NCI-H2227 treated with DMSO at 0.1 percent for 48 hours (cell line): Measurements from ENCODE around the gene ARFGAP1.
"Not testable (repeated sequence)": the region's sequence is repeated elsewhere in the genome, so short reads cannot be mapped to it uniquely, and the experiment has no call there.

ENCODE experiments used
- DNase-seq: peaks from one replicate; lab custom pipeline; 2025; lab: John Stamatoyannopoulos, UW

ARFGAP1 gene

DNA sequence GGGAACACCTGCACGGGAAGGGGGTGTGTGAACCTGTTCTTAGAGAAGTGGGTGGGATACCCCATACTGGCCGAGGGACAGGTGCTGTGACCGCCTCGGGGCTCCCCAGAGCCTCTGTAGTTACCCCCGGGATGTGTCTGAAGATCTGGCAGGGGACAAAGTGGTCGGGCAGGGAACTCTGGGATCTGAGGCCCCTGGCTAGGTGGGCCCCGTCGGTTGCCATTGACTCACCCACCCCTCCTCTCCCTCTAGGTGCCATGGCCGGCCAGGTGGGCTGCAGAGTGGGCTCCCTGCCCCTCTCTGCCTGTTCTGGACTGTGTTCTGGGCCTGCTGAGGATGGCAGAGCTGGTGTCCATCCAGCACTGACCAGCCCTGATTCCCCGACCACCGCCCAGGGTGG is 32.6 kb upstream of the ARFGAP1 start:
- DNase-seq: no peak

DNA sequence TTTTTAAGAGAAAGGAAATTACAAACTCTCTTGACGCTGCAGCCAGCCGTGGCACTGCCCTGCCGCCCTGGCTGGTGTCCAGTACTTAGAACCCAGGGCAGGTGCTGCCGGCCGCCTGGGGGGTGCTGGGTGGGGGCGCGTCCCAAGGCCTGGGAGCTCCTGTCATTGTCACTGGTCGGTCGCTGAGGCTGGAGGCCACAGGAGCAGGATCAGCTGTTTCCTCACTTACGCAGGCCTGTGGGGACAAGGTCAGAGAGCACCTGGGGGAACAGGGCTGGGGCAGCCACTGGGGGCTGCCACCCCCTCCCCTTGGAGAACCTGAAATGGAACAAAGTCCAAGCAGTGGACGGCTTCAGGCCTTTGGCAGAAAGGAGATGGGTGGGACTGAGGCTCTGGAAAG is 31.3 kb upstream of the ARFGAP1 start:
- no peak for DNase-seq

GRCh38 chr20:63242736-63243135 is 29.9 kb upstream of the ARFGAP1 start:
- no peak for DNase-seq

- DNase-seq: no peak
Measured at GRCh38 chr20:63243604-63244247, 28.9 kb upstream of the ARFGAP1 start.

DNA sequence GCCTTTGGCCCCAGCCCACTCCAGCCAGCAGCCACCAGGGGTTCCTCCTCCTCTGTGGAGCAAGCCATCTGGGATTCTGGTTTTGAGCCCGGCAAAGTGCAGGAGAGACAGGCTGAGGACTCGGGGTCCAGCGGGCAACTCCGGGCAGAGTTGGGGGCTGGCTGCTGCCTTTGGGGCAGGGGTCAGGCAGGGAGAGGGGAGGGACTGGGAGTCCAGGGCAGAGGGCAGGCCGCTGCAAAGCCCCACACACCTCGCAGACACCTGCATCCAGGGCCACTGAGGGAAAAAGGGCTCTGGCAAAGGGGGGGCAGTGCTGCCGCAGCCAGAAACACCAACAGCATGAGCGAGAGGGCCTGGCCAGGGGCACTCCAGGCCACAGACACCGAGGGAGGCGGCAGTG is 28.1 kb upstream of the ARFGAP1 start:
- DNase-seq: no peak

DNA sequence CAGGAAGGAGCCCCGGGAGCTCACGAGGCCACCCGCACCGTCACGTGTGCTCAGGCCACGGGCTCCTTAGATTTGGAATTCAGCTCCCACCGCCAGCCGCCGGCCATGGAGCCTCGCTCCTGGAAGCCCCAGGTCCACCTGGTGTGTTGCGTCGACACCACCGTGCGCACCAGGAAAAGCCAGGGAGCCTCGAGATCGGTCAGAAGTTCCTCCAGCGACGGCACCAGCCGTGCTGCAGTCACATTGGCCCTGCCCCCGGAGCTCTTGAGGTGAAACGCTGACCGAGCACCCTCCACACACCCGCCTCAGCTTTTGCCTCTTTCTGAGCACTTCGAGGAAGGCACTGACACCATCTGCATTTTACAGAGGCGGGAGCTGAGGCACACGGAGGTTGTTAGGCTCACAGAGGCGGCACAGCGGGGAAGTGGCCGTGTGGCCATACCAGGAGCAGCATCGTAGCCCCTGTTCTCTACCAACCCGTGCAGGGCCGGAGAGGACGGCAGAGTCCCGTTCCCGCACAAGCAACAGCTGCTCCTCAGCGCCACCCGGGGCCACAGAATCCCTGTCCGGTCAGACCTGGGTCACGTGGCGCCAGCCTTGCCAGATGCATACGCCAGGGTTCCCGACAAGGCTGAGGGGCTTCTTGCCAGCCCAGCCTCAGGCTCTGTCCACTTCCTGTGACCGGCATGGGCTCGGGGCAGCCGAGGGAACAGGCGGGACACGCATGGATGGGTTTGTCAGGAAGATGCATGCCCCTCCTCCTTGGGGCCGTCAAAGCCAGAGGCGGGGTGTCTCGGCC is 25.9 kb upstream of the ARFGAP1 start:
- DNase-seq: no peak

DNA sequence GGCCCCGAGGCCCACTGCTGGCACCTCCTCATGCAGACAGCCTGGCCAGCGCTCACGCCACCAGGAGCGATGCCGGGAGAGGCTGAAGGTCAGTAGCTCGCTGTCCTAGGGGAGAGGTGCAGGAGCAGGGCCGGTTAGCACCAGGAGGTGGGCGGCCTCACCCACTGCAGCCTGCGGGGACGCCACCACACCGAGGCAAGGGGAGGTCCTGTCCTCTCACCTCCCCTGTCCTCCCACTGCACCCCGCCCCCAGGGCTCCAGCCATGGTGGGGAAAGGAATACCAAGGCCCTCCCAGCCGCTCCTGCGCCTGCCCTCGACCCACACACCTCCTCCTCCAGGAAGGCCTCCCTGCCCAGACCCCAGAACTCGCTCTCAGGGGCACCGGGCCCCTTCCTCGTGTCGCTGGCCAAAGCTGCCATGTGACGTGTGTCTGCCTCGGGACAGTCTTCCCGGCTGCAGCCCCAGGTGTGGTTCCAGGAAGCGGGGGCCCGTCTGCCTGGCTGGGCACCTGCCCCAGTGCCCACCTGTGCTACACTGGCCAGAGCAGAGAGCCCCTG is 24.9 kb upstream of the ARFGAP1 start:
- DNase-seq: no peak

DNA sequence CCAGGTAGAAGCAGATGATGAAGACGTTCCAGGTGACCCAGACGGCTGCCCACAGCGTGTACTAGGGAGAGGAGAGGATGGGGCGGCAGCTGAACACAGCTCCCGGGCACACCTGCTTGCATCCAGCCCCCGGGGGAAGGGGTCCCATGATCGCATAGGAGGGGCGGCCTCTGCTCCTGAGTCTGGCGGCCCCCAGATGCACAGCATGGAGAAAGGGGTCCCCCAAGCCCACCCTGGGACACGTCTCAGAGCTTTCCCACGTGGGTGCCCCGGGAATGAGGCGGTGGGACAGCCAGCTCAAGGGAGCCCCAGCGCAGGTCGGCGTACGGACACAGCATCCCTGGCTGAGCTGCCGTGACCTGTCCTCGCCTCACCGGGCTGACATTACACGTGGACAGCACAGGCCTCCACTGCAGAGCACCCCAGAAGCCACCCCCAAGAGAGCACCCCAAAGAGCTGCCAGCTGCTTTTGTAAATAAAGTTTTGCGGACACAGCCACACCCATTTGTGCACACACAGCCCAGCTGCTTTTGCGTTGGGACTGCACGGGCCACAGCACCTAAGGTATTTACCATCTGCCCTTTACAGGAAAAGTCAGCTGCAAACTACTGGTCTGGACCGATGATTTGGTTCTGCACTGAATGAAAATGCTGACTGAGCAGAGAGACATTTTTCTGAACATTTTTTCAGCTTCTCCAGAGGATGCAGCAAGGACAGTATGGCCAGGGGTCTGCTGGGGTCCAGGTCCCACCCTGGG is 23.6 kb upstream of the ARFGAP1 start:
- no peak for DNase-seq

DNA sequence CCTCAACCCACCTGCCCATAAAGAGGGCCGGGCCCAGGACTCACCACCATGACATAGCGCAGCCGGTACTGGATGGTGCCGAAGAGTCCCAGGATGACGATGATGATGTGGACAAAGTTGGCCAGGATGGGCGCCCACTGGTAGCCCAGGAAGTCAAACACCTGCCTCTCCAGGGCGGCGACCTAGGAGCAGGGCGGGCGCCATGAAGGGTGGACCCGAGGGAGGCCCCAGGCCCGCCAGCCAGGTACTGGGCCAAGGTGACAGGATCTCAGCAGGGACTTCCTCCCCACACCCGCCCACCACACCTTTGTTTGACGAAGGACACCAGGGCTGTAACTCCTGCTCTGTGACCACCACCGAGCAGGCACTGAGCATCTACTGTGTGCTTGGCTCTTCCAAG is 22.7 kb upstream of the ARFGAP1 start:
- DNase-seq: no peak

DNA sequence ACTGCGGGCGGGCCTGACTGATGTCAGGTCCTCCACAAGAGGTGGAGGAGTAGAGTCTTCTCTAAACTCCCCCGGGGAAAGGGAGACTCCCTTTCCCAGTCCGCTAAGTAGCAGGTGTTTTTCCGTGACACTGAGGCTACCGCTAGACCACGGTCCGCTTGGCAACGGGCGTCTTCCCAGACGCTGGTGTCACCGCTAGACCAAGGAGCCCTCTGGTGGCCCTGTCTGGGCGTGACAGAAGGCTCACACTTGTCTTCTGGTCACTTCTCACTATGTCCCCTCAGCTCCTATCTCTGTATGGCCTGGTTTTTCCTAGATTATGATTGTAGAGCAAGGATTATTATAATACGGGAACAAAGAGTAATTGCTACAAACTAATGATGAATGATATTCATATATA is 21.3 kb upstream of the ARFGAP1 start:
- not testable (repeated sequence) for DNase-seq

- DNase-seq: no peak
Measured at GRCh38 chr20:63252284-63252711, 20.3 kb upstream of the ARFGAP1 start.

DNA sequence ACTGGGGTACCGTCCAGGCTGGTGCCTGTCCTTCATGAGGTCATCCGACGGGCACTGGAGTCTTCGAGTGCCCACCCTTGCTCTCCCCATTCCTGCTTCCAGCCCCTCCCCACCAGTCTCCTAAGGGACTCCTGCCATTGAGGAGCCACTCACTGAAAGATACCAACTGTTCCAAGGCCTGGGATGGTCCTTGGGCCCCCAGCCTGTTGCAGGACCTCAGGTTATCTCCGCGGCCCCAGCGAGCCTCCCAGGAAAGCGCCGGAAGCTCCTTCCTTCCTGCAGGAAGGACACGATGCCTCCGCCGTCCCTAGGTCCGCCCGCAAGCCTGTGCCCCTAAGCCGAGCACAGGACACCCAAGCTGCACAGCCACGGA is 19.6 kb upstream of the ARFGAP1 start:
- DNase-seq: no peak

- no peak for DNase-seq
Measured at GRCh38 chr20:63253438-63254231, 19.0 kb upstream of the ARFGAP1 start.

GRCh38 chr20:63254232-63254605 is 18.4 kb upstream of the ARFGAP1 start, which contains the start of gene NKAIN4:
Gene NKAIN4 (minus strand): TSS chr20:63254463. CDS start chr20:63254450, 13 bp downstream.
- no peak for DNase-seq

DNA sequence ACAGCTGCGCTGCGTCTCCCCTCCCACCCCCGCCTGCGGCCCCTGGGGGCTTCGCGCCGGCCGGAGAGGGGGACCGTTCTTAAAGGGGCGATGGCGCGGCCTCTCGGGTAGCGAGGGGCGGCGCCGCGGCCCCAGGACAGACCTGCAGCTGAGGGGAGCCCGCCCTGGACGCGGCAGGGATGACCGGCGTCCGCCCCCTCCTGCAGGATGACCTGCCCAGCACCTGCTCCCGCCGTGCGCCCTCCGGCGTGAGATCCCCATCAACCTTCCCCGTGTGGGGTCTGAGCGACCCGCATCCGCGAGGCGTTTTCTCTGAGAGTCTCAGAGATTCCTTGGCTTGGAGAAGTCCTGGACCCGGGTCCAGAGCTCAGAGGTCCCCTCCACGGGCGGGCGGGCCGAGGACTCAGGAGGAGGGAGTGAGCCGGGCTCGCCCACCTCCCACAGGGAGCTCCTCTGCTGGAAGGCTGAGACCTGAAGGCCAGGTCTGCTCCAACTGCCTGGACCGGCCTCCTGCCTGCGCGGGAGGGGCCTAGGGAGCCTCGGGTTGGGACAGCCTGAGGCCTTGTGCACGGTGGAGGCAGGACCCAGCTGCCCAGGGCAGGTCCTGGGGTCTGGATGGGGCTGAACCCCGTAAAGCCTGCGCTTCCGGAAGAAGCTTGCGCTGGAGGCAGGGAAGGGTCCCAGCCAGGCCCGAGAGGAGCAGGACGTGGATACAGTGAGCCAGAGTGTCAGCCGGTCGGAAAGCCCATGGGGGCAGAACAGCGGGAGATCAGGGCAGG is 17.8 kb upstream of the ARFGAP1 start:
- no peak for DNase-seq

- no peak for DNase-seq
Measured at GRCh38 chr20:63255931-63256704, 16.5 kb upstream of the ARFGAP1 start.

- DNase-seq: no peak
Measured at GRCh38 chr20:63256954-63257353, 15.7 kb upstream of the ARFGAP1 start.

GRCh38 chr20:63257629-63258028 is 15.0 kb upstream of the ARFGAP1 start:
- DNase-seq: no peak

DNA sequence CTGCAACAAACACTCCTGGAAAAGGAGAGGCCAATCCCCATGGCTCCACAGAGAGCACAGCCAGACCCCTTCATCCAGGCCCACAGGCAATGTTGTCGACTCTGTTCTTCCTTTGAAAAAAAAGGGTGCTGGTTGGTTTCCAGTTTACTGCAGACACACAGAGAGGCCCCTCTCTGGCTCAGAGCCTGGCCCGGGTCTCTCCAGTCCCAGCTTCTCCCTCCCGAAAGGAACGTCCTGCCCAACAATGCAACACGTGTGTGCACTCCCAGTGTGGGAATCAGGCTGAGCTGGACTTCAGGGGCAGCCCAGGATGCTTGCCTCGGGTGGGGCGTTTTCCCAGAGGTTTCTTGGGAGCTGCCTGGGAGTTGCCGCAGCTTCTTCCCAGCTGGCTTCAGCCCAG is 13.8 kb upstream of the ARFGAP1 start:
- no peak for DNase-seq
